Measurements from ENCODE around the gene PI4KA. TPM values are rescaled to one million over a fixed set of nuclear protein-coding genes. Genes with fewer than 3 reads are reported as not detected.
A peak's percentile ranks its signal among the peaks of the same experiment; 100 is the strongest.

The PI4KA gene
- total RNA-seq, 1 donor from 2014 or later: 150 TPM

DNA sequence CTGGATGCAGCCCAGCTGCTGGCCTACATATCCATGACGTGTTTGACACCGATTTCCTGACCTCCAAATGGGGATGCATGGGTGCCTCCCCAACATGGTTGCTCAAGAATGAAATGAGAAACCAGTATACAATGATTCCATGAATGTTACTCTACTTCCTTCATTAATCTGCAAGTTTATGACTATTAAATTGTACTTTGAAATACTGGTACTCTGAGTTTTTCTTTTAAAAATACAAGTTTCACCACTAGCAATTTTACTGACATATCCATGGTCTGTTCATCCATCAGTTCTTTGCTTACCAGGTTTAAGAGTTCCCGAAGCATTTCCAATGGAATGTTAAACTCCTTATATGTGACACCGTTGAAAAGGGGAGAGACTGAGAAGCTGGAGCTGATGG, 45.6 kb downstream of the PI4KA start:
- no peaks in the 10 kb centered on the region for H3K4me1 ChIP-seq
- intact Hi-C loops (cut with DNase I): no loop called here
- no peak overlapping the region for H3K4me3 ChIP-seq
- no peak overlapping the region for H3K27ac ChIP-seq
- TF ChIP-seq CTCF (IDR thresholded peaks at IDR 0.05): no peak
- no peak for DNase-seq (ENCODE audit: low spot score in 2 of 2)
- no peaks in the 10 kb centered on the region for H3K9me3 ChIP-seq
- no peaks in the 10 kb centered on the region for H3K27me3 ChIP-seq
- H3K36me3 ChIP-seq: peaks cover 46 to 80% of the 10 kb centered on the region in 2 donors

GRCh38 chr22:20811971-20812660, 46.5 kb downstream of the PI4KA start:
- Histone ChIP-seq H3K27me3 (no peaks in the 10 kb centered on the region), H3K4me3 (no peak overlapping the region), H3K36me3 (peaks cover 44 to 83% of the 10 kb centered on the region in 2 donors), H3K4me1 (no peaks in the 10 kb centered on the region), H3K9me3 (no peaks in the 10 kb centered on the region), H3K27ac (no peak overlapping the region)
- intact Hi-C loops (cut with DNase I): no loop called here
- no peak for DNase-seq (ENCODE audit: low spot score in 2 of 2)
- no peak for TF ChIP-seq CTCF (IDR thresholded peaks at IDR 0.05)

GRCh38 chr22:20811171-20811570, 47.4 kb downstream of the PI4KA start:
- H3K4me1 ChIP-seq: no peaks in the 10 kb centered on the region
- H3K9me3 ChIP-seq: no peaks in the 10 kb centered on the region
- no peak for TF ChIP-seq CTCF (IDR thresholded peaks at IDR 0.05)
- H3K27ac ChIP-seq: no peak overlapping the region
- H3K27me3 ChIP-seq: no peaks in the 10 kb centered on the region
- no peak for DNase-seq (ENCODE audit: low spot score in 2 of 2)
- H3K4me3 ChIP-seq: no peak overlapping the region
- intact Hi-C loops (cut with DNase I): no loop called here
- peaks cover 44 to 84% of the 10 kb centered on the region in 2 donors for H3K36me3 ChIP-seq

DNA sequence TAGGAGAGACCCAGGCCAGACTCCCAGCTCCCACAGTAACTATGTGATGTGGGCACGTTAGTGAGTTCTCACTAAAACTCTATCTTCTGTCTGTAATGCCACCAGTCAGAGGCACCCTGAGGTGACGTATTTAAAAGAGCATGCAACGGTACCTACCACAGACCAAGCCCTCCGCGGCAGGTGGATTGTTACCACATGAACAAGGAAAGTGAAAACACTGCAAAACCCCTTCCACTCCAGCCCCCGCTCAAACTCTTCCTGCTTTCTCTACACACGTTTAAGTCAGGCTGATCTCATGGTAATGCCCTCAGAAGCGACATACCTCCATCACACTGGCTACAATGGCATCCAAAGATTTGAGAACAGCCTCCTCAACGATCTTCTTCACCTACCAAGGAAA, 48.0 kb downstream of the PI4KA start:
- Histone ChIP-seq H3K27ac (no peak overlapping the region), H3K9me3 (no peaks in the 10 kb centered on the region), H3K27me3 (no peaks in the 10 kb centered on the region), H3K4me3 (no peak overlapping the region), H3K4me1 (no peaks in the 10 kb centered on the region), H3K36me3 (peaks cover 45 to 84% of the 10 kb centered on the region in 2 donors)
- intact Hi-C loops (cut with DNase I): no loop called here
- peak in 1 of 2 donors; percentile 60 for DNase-seq (ENCODE audit: low spot score in 2 of 2)
- TF ChIP-seq CTCF (IDR thresholded peaks at IDR 0.05): no peak

DNA sequence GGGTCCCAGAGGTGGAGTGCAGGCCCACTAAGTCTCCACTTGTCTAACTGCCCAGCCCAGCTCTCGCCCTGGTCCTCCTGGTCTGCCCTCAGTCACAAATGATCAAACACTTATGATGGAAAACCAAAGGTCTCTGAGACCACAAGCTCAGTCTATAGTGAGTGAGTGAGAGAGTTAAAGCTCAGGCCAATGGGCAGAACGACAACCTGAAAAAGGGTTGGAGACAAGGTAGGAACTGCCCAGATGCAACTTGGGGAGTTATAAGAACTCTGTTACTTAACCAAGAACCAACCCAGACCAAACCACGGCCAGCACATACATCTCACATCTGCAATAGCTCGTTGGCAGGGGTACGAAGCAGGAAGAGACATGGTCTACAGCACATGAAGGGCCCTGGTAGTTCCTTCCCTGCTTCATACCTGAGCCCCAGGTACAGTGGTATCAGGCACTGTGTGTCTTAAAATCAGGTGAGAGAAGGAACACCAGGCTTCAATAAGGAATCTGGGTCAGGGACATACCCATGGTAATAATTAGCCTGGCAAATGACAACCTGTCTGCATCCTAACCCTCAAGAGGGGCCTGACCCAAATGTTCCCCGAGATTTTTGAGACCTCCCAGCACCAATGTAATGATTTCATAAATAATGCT, 48.9 kb downstream of the PI4KA start:
- Histone ChIP-seq H3K36me3 (peaks cover 51 to 93% of the 10 kb centered on the region in 2 donors), H3K27me3 (no peaks in the 10 kb centered on the region)
- intact Hi-C loops (cut with DNase I): no loop called here

More for the DNA sequence above, 48.9 kb downstream of the PI4KA start:
- DNase-seq (ENCODE audit: low spot score in 2 of 2): peak in 1 of 2 donors; percentile 25
- Histone ChIP-seq H3K27ac (no peak overlapping the region), H3K4me3 (no peak overlapping the region), H3K4me1 (no peaks in the 10 kb centered on the region), H3K9me3 (no peaks in the 10 kb centered on the region)
- no peak for TF ChIP-seq CTCF (IDR thresholded peaks at IDR 0.05)
